Measurements from ENCODE around the gene POLK. TPM values are rescaled to one million over a fixed set of nuclear protein-coding genes. Genes with fewer than 3 reads are reported as not detected.
"Not testable (repeated sequence)": the region's sequence is repeated elsewhere in the genome, so short reads cannot be mapped to it uniquely, and the experiment has no call there.

Gene POLK
- total RNA-seq, 1 donor, result 54.2 TPM

- TF ChIP-seq CTCF (IDR thresholded peaks at IDR 0.05; ENCODE audit: insufficient read depth, low read length), result no peak
Observed at GRCh38 chr5:75526070-75526469, 14.4 kb downstream of the POLK start.

GRCh38 chr5:75529185-75529584 lies 17.5 kb downstream of the POLK start:
- no peak for TF ChIP-seq CTCF (IDR thresholded peaks at IDR 0.05; ENCODE audit: insufficient read depth, low read length)
- no peak overlapping the region for H3K4me3 ChIP-seq (ENCODE audit: low read depth, low read length)
- no peak for DNase-seq (ENCODE audit: low read depth)

More at GRCh38 chr5:75526070-75526469, 14.4 kb downstream of the POLK start:
- no peak for DNase-seq (ENCODE audit: low read depth)
- H3K4me3 ChIP-seq (ENCODE audit: low read depth, low read length), result no peak overlapping the region

GRCh38 chr5:75532190-75532589 lies 20.5 kb downstream of the POLK start:
- no peak for DNase-seq (ENCODE audit: low read depth)
- no peak for TF ChIP-seq CTCF (IDR thresholded peaks at IDR 0.05; ENCODE audit: insufficient read depth, low read length)
- H3K4me3 ChIP-seq (ENCODE audit: low read depth, low read length), result no peak overlapping the region

- peak; percentile 80 for DNase-seq (ENCODE audit: low read depth)
Observed at GRCh38 chr5:75533716-75534115, 22.0 kb downstream of the POLK start.

GRCh38 chr5:75534734-75535133 lies 23.0 kb downstream of the POLK start:
- no peak overlapping the region for H3K4me3 ChIP-seq (ENCODE audit: low read depth, low read length)
- no peak for DNase-seq (ENCODE audit: low read depth)
- TF ChIP-seq CTCF (IDR thresholded peaks at IDR 0.05; ENCODE audit: insufficient read depth, low read length), result no peak

More at GRCh38 chr5:75533716-75534115, 22.0 kb downstream of the POLK start:
- not testable (repeated sequence) for H3K4me3 ChIP-seq (ENCODE audit: low read depth, low read length)

GRCh38 chr5:75536147-75536546 lies 24.5 kb downstream of the POLK start:
- H3K4me3 ChIP-seq (ENCODE audit: low read depth, low read length), result no peak overlapping the region
- no peak for DNase-seq (ENCODE audit: low read depth)
- no peak for TF ChIP-seq CTCF (IDR thresholded peaks at IDR 0.05; ENCODE audit: insufficient read depth, low read length)

GRCh38 chr5:75536694-75537360 lies 25.1 kb downstream of the POLK start:
- H3K4me3 ChIP-seq (ENCODE audit: low read depth, low read length), result no peak overlapping the region
- no peak for DNase-seq (ENCODE audit: low read depth)
- TF ChIP-seq CTCF (IDR thresholded peaks at IDR 0.05; ENCODE audit: insufficient read depth, low read length), result no peak

All from fibroblast of the aortic adventitia (primary cell).